ENCODE results near the gene EVX1.
A peak's percentile ranks its signal among the peaks of the same experiment; 100 is the strongest.

The EVX1 gene

GRCh38 chr7:27248427-27248806 is 5.8 kb downstream of the EVX1 start:
- H3K4me3 ChIP-seq (ENCODE audit: low read length) = no peak overlapping the region
- H3K27me3 ChIP-seq (ENCODE audit: insufficient read depth, low read length) = peaks cover 100% of the 10 kb centered on the region
- no peak overlapping the region for H3K9ac ChIP-seq (ENCODE audit: low read depth, low read length)
- H3K27ac ChIP-seq (ENCODE audit: low read depth, low read length) = no peak overlapping the region
- WGBS = 47% methylated on average over 3 of the region's 3 CpGs
- H3K36me3 ChIP-seq (ENCODE audit: insufficient read depth, low read length) = no peaks in the 10 kb centered on the region
- H3K9me3 ChIP-seq (ENCODE audit: insufficient read depth, low read depth, low read length) = no peaks in the 10 kb centered on the region
- H3K4me1 ChIP-seq (ENCODE audit: insufficient read depth, low read length) = peaks cover 22% of the 10 kb centered on the region

GRCh38 chr7:27248911-27249723 is 6.5 kb downstream of the EVX1 start:
- Histone ChIP-seq H3K4me3 (ENCODE audit: low read length) (no peak overlapping the region), H3K4me1 (ENCODE audit: insufficient read depth, low read length) (peaks cover 22% of the 10 kb centered on the region), H3K36me3 (ENCODE audit: insufficient read depth, low read length) (no peaks in the 10 kb centered on the region), H3K27ac (ENCODE audit: low read depth, low read length) (no peak overlapping the region), H3K9ac (ENCODE audit: low read depth, low read length) (no peak overlapping the region), H3K27me3 (ENCODE audit: insufficient read depth, low read length) (peaks cover 100% of the 10 kb centered on the region), H3K9me3 (ENCODE audit: insufficient read depth, low read depth, low read length) (no peaks in the 10 kb centered on the region)
- WGBS = 14% methylated on average over 22 of the region's 23 CpGs

- Histone ChIP-seq H3K4me1 (ENCODE audit: insufficient read depth, low read length) (peaks cover 16% of the 10 kb centered on the region), H3K27ac (ENCODE audit: low read depth, low read length) (no peak overlapping the region), H3K9ac (ENCODE audit: low read depth, low read length) (no peak overlapping the region), H3K36me3 (ENCODE audit: insufficient read depth, low read length) (no peaks in the 10 kb centered on the region), H3K27me3 (ENCODE audit: insufficient read depth, low read length) (peaks cover 100% of the 10 kb centered on the region), H3K4me3 (ENCODE audit: low read length) (no peak overlapping the region), H3K9me3 (ENCODE audit: insufficient read depth, low read depth, low read length) (no peaks in the 10 kb centered on the region)
- WGBS = 9% methylated on average over 19 of the region's 19 CpGs
Observed at GRCh38 chr7:27249724-27250556, 7.3 kb downstream of the EVX1 start.

GRCh38 chr7:27250557-27251070 is 8.0 kb downstream of the EVX1 start:
- no peak overlapping the region for H3K9ac ChIP-seq (ENCODE audit: low read depth, low read length)
- peaks cover 99% of the 10 kb centered on the region for H3K27me3 ChIP-seq (ENCODE audit: insufficient read depth, low read length)
- no peaks in the 10 kb centered on the region for H3K36me3 ChIP-seq (ENCODE audit: insufficient read depth, low read length)
- H3K4me1 ChIP-seq (ENCODE audit: insufficient read depth, low read length) = peaks cover 15% of the 10 kb centered on the region
- no peak overlapping the region for H3K27ac ChIP-seq (ENCODE audit: low read depth, low read length)
- H3K4me3 ChIP-seq (ENCODE audit: low read length) = no peak overlapping the region
- WGBS = 7% methylated on average over 5 of the region's 6 CpGs
- no peaks in the 10 kb centered on the region for H3K9me3 ChIP-seq (ENCODE audit: insufficient read depth, low read depth, low read length)

- no peaks in the 10 kb centered on the region for H3K9me3 ChIP-seq (ENCODE audit: insufficient read depth, low read depth, low read length)
- peak overlapping the region; percentile 13; the same call in 1 of the 2 replicates for H3K4me3 ChIP-seq (ENCODE audit: low read length)
- H3K9ac ChIP-seq (ENCODE audit: low read depth, low read length) = no peak overlapping the region
- peaks cover 98% of the 10 kb centered on the region for H3K27me3 ChIP-seq (ENCODE audit: insufficient read depth, low read length)
- WGBS = 3% methylated on average over 27 of the region's 29 CpGs
- peaks cover 14% of the 10 kb centered on the region; the same call in 1 of the 2 replicates for H3K4me1 ChIP-seq (ENCODE audit: insufficient read depth, low read length)
- H3K27ac ChIP-seq (ENCODE audit: low read depth, low read length) = no peak overlapping the region
- H3K36me3 ChIP-seq (ENCODE audit: insufficient read depth, low read length) = no peaks in the 10 kb centered on the region
Observed at GRCh38 chr7:27251136-27251651, 8.6 kb downstream of the EVX1 start.

- no peaks in the 10 kb centered on the region for H3K36me3 ChIP-seq (ENCODE audit: insufficient read depth, low read length)
- no peak overlapping the region for H3K9ac ChIP-seq (ENCODE audit: low read depth, low read length)
- H3K4me3 ChIP-seq (ENCODE audit: low read length) = peak overlapping the region; percentile 13
- peaks cover 14% of the 10 kb centered on the region; the same call in 1 of the 2 replicates for H3K4me1 ChIP-seq (ENCODE audit: insufficient read depth, low read length)
- H3K27ac ChIP-seq (ENCODE audit: low read depth, low read length) = no peak overlapping the region
- WGBS = 2% methylated on average over 72 of the region's 72 CpGs
- H3K27me3 ChIP-seq (ENCODE audit: insufficient read depth, low read length) = peaks cover 98% of the 10 kb centered on the region
- no peaks in the 10 kb centered on the region for H3K9me3 ChIP-seq (ENCODE audit: insufficient read depth, low read depth, low read length)
Observed at GRCh38 chr7:27251652-27252590, 9.3 kb downstream of the EVX1 start.

- H3K36me3 ChIP-seq (ENCODE audit: insufficient read depth, low read length) = no peaks in the 10 kb centered on the region
- WGBS = 85% methylated on average over 1 of the region's 1 CpG
- H3K27me3 ChIP-seq (ENCODE audit: insufficient read depth, low read length) = peaks cover 81% of the 10 kb centered on the region
- no peak overlapping the region for H3K9ac ChIP-seq (ENCODE audit: low read depth, low read length)
- no peaks in the 10 kb centered on the region for H3K9me3 ChIP-seq (ENCODE audit: insufficient read depth, low read depth, low read length)
- peaks cover 14% of the 10 kb centered on the region; the same call in 1 of the 2 replicates for H3K4me1 ChIP-seq (ENCODE audit: insufficient read depth, low read length)
- H3K27ac ChIP-seq (ENCODE audit: low read depth, low read length) = no peak overlapping the region
- H3K4me3 ChIP-seq (ENCODE audit: low read length) = no peak overlapping the region
Observed at GRCh38 chr7:27254625-27255024, 12.0 kb downstream of the EVX1 start.

GRCh38 chr7:27260211-27260610 is 17.6 kb downstream of the EVX1 start:
- Histone ChIP-seq H3K4me1 (ENCODE audit: insufficient read depth, low read length) (no peaks in the 10 kb centered on the region), H3K36me3 (ENCODE audit: insufficient read depth, low read length) (no peaks in the 10 kb centered on the region), H3K9ac (ENCODE audit: low read depth, low read length) (no peak overlapping the region), H3K27me3 (ENCODE audit: insufficient read depth, low read length) (peaks cover 28% of the 10 kb centered on the region), H3K4me3 (ENCODE audit: low read length) (no peak overlapping the region), H3K27ac (ENCODE audit: low read depth, low read length) (no peak overlapping the region), H3K9me3 (ENCODE audit: insufficient read depth, low read depth, low read length) (no peaks in the 10 kb centered on the region)
- WGBS = 74% methylated on average over 5 of the region's 5 CpGs

GRCh38 chr7:27262121-27262520 is 19.5 kb downstream of the EVX1 start:
- no peak overlapping the region for H3K4me3 ChIP-seq (ENCODE audit: low read length)
- no peaks in the 10 kb centered on the region for H3K9me3 ChIP-seq (ENCODE audit: insufficient read depth, low read depth, low read length)
- H3K4me1 ChIP-seq (ENCODE audit: insufficient read depth, low read length) = no peaks in the 10 kb centered on the region
- 94% methylated on average over 3 of the region's 4 CpGs for WGBS
- H3K9ac ChIP-seq (ENCODE audit: low read depth, low read length) = no peak overlapping the region
- no peaks in the 10 kb centered on the region for H3K36me3 ChIP-seq (ENCODE audit: insufficient read depth, low read length)
- no peak overlapping the region for H3K27ac ChIP-seq (ENCODE audit: low read depth, low read length)
- H3K27me3 ChIP-seq (ENCODE audit: insufficient read depth, low read length) = peaks cover 11% of the 10 kb centered on the region

GRCh38 chr7:27263781-27264180 is 21.2 kb downstream of the EVX1 start:
- no peak overlapping the region for H3K9ac ChIP-seq (ENCODE audit: low read depth, low read length)
- H3K27me3 ChIP-seq (ENCODE audit: insufficient read depth, low read length) = peaks cover 3% of the 10 kb centered on the region; the same call in 1 of the 2 replicates
- H3K9me3 ChIP-seq (ENCODE audit: insufficient read depth, low read depth, low read length) = no peaks in the 10 kb centered on the region
- H3K27ac ChIP-seq (ENCODE audit: low read depth, low read length) = no peak overlapping the region
- H3K36me3 ChIP-seq (ENCODE audit: insufficient read depth, low read length) = no peaks in the 10 kb centered on the region
- H3K4me3 ChIP-seq (ENCODE audit: low read length) = no peak overlapping the region
- 78% methylated on average over 2 of the region's 2 CpGs for WGBS
- H3K4me1 ChIP-seq (ENCODE audit: insufficient read depth, low read length) = no peaks in the 10 kb centered on the region

Data from HUES64 (cell line).